ACHN (cell line): ENCODE data around the gene KIF1C.

Experiments
- DNase-seq: peaks from one replicate; pipeline ENCODE4 v3.0.0-alpha.2; 2015
- in situ Hi-C: cut with HindIII; loops from 2 replicates; pipeline ENCODE4 v1.10.0; 2017; ENCODE audit warnings: low sequenced_read_pairs, low pct_ligation_motif_present, low pct_unique_long_range_greater_than_20kb

The KIF1C gene

DNA sequence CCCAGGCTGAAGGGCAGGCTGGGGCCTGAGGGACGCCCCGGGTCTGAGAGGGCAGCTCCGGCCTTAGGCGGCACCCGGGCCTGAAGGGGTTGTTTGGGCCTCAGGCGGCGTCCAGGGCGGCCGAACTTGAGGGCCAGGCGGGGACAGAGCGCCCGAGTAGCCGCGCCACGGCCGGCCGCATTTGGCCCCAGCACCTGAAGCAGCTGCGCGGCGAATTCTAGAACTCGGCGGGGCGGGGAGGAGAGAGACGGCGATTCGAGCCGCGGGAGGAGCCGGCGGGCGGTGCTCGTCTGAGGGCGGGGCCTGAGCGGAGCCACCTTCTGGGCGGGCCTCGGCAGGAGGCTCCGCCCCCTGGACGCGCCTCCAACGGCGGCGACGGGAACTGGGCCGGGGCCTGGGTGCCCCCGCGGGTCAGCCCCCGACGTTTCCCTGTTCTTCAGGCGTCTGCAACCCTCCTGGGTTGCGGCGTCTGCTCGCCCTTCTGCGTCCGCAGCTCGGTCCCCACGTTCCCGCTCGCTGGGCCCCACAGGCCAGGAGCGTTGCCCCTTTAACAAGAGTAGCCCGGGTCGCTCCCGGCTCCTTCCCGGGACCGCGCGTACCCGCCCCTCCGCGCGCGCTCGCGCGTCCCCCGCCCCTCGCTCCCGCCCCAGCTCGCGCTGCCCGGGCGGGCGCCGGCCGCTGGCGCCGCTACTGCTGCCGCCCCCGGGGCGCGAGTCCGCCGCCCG, at the start of gene KIF1C, which contains the start of gene INCA1:
KIF1C (plus strand) TSS at position 649 of the 725 bp plus-strand sequence. CDS start 2,297 bp downstream, outside the sequence.
INCA1 (minus strand) TSS at position 221 of the 725 bp plus-strand sequence. CDS start 3,085 bp downstream, outside the sequence.
- in situ Hi-C loops = no loop called here

DNA sequence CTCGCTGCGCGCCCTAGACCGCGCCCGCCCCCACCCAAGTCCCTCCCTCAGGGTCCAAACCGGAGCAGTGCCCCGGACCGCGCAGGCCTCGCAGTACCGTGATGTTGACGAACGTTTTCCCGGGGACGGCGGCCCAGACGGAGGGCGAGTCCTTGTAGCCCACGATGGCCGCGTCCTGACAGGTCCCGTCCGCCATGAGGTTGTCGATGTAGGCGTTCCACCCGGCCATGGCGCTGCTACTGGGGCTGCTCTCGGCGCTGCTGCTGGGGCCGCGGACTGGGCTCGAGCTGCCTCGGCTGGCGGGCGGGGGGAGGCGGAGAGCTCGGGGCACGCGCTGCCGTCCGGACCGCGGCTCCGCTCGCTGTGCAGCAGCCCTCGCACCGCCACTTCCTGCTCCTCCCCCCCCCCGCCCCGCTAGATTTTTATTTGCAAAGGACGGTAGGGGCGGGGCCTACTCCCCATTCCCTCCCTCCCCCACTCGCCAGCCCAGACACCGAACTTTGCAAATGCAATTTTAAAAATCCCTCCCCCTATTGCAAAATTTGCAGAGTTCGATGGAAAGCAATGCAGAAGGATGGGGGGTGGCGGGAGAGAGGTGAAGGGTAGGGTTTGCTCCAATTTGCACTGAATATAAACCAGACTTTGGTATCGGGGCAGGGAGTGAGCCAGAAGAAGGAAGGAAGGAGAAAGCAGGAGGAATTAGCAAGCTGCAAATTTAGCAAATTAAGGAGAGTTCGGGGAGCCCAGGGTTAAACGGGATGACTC, 49.4 kb upstream of the KIF1C start, which contains the start of gene PFN1:
PFN1 (minus strand) TSS at position 365 of the 765 bp plus-strand sequence; CDS start at position 229, 136 bp downstream.
- peak; percentile 90 for DNase-seq
- in situ Hi-C loops = no loop called here

More for the DNA sequence above, at the start of gene KIF1C, which contains the start of gene INCA1:
- peak; percentile 93 for DNase-seq

DNA sequence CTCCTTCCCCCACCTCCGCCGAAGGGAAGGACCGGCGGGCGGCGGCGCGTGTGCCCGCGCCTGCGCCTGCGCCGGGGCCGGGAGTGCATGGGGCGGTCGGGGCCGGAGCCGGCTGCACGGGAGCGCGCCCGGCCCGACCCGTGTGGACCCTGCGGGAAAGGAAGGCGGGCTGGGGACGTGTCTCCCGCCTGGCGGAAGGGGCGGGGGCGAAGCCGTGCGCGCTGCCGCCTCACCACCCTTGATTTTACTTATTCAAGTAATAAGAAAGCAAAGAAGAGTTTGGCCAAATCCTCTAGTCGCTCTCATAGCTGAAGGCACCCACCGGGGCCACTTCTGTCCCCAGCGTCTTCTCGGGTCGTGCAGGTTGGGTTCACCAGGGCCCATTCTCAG, 48.8 kb upstream of the KIF1C start:
- DNase-seq = peak; percentile 93
- in situ Hi-C loops = no loop called here

DNA sequence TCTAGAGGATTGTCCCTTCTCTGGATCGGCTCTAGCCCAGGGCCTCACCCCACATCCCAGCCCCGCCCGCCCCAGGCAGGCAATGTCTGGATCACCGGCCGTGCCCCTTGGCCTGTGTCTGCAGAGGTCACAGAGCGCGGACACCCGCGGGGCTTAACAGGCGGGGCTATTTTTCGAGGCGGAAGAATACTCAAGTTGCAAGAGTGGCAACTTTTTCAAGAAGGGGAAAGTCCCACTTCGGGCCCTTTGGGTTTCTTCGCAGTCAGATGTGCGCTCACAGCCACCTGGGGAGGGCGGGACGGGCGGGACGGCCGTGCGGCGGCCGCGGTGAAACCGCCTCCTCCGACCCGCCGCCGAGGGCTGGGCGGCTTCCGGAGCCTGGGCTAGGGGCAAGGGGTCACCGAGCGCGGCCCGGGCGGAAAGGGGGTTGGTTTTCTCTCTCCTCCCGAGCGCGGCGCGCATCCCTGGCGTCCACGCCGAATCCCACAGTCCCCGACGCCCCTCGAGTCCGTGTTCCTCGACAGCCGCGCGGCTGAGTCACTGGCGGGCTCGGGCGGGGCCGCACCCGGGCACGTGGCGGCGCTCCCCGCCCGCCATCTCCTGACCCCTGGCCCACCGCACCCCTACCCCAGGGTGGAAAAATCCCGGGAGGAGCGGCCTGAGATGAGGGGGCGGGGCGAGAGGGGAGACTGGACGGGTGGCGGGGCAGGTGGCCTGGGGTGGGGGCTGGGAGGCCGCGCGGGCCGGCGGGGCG, 48.3 kb upstream of the KIF1C start:
- in situ Hi-C loops = no loop called here
- DNase-seq = peak; percentile 85

DNA sequence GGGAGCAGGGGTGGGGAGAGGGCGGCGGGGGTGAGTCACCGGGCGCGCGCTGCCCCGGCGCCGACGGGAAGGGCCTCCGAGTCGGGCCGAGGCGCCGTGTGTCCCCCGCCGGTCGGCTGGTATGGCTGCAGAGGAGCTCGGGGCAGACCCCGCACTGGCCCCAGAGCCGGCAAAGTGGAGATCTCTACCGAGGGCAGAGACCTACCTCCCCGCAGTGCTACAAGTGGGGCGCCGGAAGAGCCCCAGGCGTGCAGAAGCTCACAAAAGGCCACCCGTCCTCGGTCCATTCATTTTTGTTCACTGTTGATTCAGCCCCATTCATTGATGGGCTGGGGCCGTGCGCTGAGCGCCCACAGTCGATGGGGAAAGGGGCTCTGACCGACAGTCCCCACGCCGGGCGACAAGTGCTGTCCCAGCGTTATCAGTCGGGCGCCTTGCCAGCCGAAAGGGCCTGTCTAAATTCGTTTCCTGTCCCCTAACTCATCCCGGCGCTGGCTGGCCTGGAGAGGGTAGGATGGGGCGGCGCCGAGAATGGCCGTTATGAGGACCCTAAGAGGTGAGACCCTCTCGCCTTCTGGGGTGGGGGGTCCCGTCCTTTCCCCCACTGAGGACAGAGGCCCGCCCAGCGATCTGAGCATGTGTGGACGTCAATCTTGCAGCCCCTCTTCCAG, 47.5 kb upstream of the KIF1C start:
- no peak for DNase-seq
- in situ Hi-C loops = no loop called here

DNA sequence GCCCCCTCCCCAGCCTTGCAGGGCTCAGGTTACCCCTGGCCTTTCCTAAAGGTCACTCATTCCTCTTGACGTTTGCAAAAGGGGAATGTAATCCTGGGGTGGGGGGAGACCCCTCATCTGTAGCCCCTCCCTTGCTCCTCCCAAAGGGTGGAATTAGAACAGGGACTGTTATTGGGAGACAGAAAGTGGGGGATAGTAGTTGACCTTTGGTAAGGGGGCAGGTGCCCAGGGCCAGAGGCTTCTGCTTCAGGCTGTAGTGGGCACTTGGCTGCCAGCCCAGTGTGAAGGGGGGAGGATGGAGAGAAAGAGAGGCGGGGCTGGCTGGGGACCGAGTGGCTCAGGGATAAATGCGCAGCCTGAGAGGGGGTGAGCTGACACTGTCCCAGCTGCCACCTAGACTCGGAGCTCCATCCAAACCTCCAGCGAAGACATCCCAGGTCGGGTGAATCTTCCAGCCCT, 47.0 kb upstream of the KIF1C start, which contains the start of gene ENO3:
ENO3 (plus strand) TSS at position 374 of the 459 bp plus-strand sequence. CDS start 711 bp downstream, outside the sequence.
- no peak for DNase-seq
- in situ Hi-C loops = no loop called here

DNA sequence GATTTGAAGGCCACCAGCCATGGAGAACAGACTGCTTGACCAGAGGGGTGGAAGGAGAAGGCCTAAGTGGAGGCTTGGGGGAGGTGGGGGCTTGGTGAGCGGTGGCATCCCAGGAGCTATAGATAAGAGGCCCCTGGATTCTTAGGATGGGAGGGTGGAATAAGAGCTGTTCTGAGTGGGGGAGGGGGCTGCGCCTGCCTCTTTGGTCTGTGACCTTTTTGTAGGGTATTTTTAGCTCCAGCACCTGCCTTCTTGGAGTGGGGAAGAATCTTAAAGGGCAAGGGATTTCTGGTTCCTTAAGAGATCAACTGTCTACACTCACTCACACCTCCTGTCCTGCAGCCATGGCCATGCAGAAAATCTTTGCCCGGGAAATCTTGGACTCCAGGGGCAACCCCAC, 46.3 kb upstream of the KIF1C start:
- DNase-seq = no peak

DNA sequence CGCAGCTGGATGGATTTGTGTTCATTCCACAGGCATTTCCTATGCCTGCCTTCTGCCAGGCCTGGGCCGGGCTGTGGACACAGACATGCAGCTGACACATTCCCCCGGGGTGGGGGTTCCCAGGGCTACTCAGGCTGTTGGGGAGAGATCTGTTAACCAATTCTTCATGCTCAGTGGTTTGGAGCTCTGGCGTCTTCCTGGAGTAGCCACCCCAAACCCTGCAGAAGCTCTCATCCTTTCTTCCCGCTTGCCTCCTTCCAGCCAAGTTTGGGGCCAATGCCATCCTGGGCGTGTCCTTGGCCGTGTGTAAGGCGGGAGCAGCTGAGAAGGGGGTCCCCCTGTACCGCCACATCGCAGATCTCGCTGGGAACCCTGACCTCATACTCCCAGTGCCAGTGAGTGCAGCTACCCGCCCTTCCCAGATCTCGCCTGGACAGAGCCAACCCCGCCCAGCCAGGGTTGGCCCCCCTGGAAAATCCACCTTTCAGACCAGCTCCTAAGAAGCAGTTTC, 44.2 kb upstream of the KIF1C start:
- peak; percentile 96 for DNase-seq
- in situ Hi-C loops = no loop called here

More for the DNA sequence above, 46.3 kb upstream of the KIF1C start:
- in situ Hi-C loops = no loop called here

DNA sequence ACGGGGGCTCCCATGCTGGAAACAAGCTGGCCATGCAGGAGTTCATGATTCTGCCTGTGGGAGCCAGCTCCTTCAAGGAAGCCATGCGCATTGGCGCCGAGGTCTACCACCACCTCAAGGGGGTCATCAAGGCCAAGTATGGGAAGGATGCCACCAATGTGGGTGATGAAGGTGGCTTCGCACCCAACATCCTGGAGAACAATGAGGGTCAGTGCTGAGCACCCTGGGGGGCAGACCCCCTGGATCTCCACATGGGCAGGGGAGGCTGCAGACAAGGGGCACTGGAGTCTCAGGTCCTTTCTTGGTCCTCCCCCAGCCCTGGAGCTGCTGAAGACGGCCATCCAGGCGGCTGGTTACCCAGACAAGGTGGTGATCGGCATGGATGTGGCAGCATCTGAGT, 42.7 kb upstream of the KIF1C start:
- in situ Hi-C loops = no loop called here
- no peak for DNase-seq

DNA sequence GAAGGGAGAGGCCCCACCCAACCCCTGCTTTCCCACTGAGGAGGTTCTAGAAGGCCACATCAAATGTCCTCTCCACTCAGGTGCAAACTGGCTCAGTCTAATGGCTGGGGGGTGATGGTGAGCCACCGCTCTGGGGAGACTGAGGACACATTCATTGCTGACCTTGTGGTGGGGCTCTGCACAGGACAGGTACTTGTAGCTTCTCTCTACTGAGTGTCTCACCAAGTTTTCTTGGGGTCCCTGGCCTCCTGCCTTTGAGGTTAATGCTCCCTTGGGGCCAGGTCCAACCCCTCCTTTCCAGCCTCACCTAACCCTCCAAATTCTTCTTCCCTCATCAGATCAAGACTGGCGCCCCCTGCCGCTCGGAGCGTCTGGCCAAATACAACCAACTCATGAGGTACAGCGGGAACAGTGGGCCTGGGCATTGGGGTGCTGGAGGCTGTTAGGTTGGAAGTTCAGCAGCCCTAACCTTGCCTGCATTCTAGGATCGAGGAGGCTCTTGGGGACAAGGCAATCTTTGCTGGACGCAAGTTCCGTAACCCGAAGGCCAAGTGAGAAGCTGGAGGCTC, 41.2 kb upstream of the KIF1C start:
- DNase-seq = no peak
- in situ Hi-C loops = no loop called here

DNA sequence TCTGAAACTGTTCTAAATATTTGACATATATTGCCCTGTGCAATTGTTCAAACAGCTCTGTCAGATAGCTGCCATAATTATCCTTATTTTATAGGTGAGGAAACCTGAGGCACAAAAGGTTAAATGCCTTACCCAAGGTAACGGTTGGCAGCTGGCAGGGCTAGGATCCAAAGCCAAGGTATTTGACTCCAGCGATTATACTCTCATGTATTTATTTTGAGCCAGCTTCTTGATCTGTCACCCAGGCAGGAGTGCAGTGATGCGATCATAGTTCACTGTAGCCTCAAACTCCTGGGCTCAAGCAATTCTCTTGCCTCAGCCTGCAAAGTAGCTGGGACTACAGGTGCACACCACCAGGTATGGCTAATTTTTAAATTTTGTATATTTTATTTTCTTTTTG, 39.6 kb upstream of the KIF1C start:
- in situ Hi-C loops = no loop called here

DNA sequence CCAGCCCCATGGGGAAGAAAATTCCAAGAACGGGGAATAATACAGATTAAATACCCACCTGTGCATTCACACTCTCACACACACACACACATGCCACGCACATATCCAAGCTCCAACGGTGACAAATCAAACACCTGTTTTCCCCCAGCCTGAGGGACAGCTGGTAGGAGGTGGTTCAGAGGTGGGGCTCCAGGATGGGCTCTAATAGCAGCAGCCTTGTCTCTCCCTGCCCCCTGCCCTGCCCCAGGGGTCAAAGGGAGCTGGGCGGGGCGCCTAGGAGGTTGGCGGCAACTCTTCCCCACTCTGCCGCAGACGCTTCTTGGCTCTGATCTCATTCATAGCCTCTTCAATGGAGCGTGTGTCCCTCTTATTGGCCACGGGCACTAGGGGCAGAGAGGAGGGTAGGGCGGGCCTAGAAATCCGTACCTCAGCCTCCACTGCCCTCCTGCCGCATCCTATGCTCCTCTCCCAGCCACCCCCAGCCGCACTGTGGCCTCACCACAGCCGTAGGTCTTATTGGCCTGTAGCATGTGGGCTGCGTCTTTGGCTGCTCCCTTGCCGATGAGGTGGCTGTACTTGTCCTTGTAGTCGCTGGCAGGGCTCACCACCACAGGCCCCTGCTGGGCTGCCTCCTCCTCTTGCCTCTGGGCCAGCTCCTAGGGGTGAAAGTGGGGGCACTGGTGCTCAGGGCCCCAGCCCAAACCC, 38.3 kb upstream of the KIF1C start:
- in situ Hi-C loops = no loop called here

More for the DNA sequence above, 39.6 kb upstream of the KIF1C start:
- DNase-seq = no peak

DNA sequence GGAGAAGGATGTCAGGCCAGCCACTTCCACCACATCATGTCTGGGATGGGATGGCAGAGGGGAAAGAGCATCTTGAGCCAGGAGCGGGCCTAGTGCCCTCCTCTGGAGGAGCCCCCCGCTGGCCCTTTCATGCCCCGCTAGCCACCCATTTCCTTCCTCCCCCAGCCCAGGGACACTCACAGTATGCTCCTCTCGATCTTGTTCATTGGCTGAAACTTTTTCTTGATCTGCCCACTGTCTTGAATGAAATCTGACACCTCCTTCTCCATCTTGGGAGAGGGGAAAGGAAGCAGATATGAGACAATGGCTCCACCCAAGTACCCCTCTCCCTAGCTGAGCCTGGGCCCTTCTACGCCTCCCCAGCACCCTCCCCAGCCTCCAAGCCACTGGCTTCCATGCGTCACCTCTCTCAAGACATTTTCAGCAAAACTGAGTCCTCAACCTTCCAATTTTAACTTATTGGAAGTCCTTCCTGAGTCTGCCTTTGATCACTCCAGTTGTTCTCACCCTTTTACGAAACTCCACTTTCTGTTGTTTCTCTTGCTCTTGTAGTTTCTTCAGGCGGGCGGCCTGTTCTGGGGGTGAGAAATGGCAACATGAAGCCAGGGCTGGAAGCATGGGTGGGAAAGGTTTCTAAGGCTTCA, 37.3 kb upstream of the KIF1C start:
- in situ Hi-C loops = no loop called here
- DNase-seq = no peak

More for the DNA sequence above, 38.3 kb upstream of the KIF1C start:
- no peak for DNase-seq

DNA sequence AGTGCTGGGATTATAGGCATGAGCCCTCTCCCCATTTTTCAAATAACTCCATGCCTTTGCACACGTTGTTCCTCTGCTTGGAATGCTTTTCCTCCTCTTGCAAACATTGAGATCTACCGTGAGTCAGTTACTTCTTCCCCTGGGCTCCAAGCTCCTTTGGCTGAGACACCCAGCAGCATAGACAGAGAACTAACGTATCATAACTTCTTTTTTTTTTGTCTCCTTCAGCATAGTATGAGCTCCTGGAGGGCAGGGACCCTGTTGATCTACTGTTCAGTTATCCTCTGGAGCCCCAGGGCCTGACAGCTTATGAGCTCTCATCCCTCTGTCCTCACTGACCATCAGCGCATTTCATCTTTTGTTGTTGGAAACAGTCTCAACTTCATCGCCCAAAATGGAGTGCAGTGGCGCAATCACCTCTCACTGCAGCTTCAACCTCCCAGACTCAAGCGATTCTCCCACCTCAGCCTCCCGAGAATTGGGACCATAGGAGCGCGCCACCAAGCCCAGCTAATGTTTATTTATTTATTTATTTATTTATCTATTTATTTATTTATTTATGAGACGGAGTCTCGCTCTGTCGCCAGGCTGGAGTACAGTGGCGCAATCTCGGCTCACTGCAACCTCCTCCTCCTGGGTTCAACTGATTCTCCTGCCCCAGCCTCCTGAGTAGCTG, 32.3 kb upstream of the KIF1C start:
- DNase-seq = no peak
- in situ Hi-C loops = no loop called here

DNA sequence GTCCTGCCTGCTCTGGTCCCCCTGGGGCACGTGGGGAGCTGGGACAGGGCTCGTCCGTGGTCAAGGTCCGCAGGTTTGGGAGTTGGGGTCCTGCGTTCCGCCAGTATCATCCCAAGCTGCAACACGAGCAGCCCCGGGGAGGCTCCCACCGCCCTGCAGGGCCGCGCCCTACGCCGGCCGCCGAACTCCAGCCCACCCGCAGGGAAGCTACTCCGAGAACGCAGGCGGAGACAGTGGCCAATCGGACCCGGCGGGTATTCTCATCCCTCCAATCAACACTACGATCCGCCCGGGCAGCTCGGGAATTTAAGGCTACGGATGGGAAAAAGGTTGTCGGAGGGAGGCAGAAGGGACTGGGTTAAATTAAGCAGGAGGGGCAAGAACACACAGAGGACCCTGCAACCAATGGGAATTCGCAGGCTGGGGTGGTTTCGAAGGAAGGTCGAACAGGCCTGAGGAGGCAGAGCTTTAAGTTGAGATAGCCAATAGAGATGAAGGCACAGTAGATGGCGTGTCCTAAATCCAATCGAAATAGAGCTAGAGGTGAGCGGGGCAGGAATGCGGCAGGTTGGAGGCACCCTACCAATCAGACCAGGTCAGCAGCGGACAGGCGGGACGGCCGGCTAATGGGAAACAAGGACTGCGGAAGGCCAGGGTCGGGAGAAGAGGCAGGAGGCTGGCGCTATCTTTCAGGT, 30.8 kb upstream of the KIF1C start:
- in situ Hi-C loops = no loop called here
- peak; percentile 99 for DNase-seq
